ENCODE results near the gene FOXP1. TPM values are rescaled to one million over a fixed set of nuclear protein-coding genes. Genes with fewer than 3 reads are reported as not detected.

FOXP1 gene
- total and polyA plus RNA-seq, 9 of the 15 experiments (the other 6 are each of a cell fraction or from before 2014, with no cell fraction given): 7.7 to 34.5 (median 13.7) TPM

GRCh38 chr3:71583566-71584393 lies at the start of gene FOXP1 (continued):
- TF ChIP-seq KDM5B (IDR thresholded peaks at IDR 0.05; ENCODE audit: insufficient replicate concordance, low read depth, low read length) (peak; percentile 20), GATAD2B (IDR thresholded peaks at IDR 0.05; ENCODE audit: borderline replicate concordance) (0 out of 2 replicates have a peak, but pooled peaks have one; percentile 18), ZNF740 (CRISPR knock-in tag; IDR thresholded peaks at IDR 0.05) (no peak), ZNF740 (tag; IDR thresholded peaks at IDR 0.05) (peak in 1 of 2 experiments; percentile 73; a peak in 2 of 4 replicates), ZNF766 (CRISPR knock-in tag; conservative IDR thresholded peaks at IDR 0.05) (peak; percentile 46; the same call in 1 of the 2 replicates), RB1 (IDR thresholded peaks at IDR 0.05; ENCODE audit: low read depth) (peak; percentile 49), E2F6 (IDR thresholded peaks at IDR 0.05; ENCODE audit: borderline replicate concordance in 1 of 2, extremely low read depth in 1 of 2, insufficient read depth in 1 of 2, insufficient read length in 1 of 2, low read depth in 1 of 2, low read length in 1 of 2, poor library complexity in 1 of 2, severe bottlenecking in 1 of 2) (peak in 1 of 2 experiments; percentile 53), ZNF592 (IDR thresholded peaks at IDR 0.05) (no peak), SOX6 (IDR thresholded peaks at IDR 0.05) (0 out of 2 replicates have a peak, but pooled peaks have one; percentile 32), ZFX (CRISPR knock-in tag; IDR thresholded peaks at IDR 0.05) (peak; percentile 39; the same call in 1 of the 2 replicates), CREM (IDR thresholded peaks at IDR 0.05; ENCODE audit: low read depth) (peak; percentile 90), VEZF1 (CRISPR knock-in tag; IDR thresholded peaks at IDR 0.05) (peak; percentile 80), FOXK2 (conservative IDR thresholded peaks at IDR 0.05 in 1 of 2, IDR thresholded peaks at IDR 0.05 in 1 of 2; ENCODE audit: low read depth in 2 of 2) (no peak), NRF1 (conservative IDR thresholded peaks at IDR 0.05 in 1 of 2, IDR thresholded peaks at IDR 0.05 in 1 of 2) (peak; percentile 84 to 86), DMBX1 (CRISPR knock-in tag; IDR thresholded peaks at IDR 0.05; ENCODE audit: borderline replicate concordance) (peak; percentile 46; the same call in 1 of the 2 replicates), MXI1 (IDR thresholded peaks at IDR 0.05; ENCODE audit: low read depth, low read length) (no peak), KHSRP (IDR thresholded peaks at IDR 0.05) (no peak), ZFP36 (IDR thresholded peaks at IDR 0.05; ENCODE audit: low read depth, low read length, partially characterized antibody) (no peak), PHF8 (IDR thresholded peaks at IDR 0.05; ENCODE audit: borderline replicate concordance, low read length) (peak; percentile 46; the same call in 1 of the 2 replicates)
